Measurements from ENCODE around the gene THSD4. TPM values are rescaled to one million over a fixed set of nuclear protein-coding genes. Genes with fewer than 3 reads are reported as not detected.
"Not testable (repeated sequence)": the region's sequence is repeated elsewhere in the genome, so short reads cannot be mapped to it uniquely, and the experiment has no call there.

Gene THSD4
- total and polyA plus RNA-seq, 8 donors: 15.7 to 43.3 (median 19.1) TPM

DNA sequence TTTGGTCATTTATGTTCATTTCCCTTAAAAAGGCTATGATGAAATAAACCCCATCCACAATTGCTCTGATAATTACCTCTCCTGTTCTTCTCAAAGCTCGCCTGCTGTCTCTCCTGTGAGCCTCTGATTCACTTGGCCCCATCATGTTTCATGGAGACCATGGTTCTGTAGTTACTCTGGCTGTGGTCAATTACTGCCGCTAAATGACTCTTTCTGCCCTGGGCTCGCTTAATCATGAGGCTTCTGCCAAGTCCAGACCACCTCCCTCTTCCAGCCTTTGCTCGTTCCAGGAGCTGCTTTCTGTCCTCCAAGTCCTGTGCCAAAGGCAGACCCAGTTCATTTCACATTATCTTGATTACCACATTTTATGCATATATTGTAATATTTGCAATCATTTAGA, 91.9 kb downstream of the THSD4 start:
- DNase-seq (no peak), ATAC-seq (no peak)
- TF ChIP-seq, protein P1, sequence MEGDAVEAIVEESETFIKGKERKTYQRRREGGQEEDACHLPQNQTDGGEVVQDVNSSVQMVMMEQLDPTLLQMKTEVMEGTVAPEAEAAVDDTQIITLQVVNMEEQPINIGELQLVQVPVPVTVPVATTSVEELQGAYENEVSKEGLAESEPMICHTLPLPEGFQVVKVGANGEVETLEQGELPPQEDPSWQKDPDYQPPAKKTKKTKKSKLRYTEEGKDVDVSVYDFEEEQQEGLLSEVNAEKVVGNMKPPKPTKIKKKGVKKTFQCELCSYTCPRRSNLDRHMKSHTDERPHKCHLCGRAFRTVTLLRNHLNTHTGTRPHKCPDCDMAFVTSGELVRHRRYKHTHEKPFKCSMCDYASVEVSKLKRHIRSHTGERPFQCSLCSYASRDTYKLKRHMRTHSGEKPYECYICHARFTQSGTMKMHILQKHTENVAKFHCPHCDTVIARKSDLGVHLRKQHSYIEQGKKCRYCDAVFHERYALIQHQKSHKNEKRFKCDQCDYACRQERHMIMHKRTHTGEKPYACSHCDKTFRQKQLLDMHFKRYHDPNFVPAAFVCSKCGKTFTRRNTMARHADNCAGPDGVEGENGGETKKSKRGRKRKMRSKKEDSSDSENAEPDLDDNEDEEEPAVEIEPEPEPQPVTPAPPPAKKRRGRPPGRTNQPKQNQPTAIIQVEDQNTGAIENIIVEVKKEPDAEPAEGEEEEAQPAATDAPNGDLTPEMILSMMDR (IDR thresholded peaks at IDR 0.05): no peak
- H3K36me3 ChIP-seq: no peaks in the 10 kb centered on the region
- H3K4me1 ChIP-seq: no peaks in the 10 kb centered on the region
- intact Hi-C loops (cut with DNase I): no loop called here
- H3K27ac ChIP-seq: no peak overlapping the region
- no peak overlapping the region for H3K4me3 ChIP-seq
- no peaks in the 10 kb centered on the region for H3K27me3 ChIP-seq
- no peaks in the 10 kb centered on the region for H3K9me3 ChIP-seq

DNA sequence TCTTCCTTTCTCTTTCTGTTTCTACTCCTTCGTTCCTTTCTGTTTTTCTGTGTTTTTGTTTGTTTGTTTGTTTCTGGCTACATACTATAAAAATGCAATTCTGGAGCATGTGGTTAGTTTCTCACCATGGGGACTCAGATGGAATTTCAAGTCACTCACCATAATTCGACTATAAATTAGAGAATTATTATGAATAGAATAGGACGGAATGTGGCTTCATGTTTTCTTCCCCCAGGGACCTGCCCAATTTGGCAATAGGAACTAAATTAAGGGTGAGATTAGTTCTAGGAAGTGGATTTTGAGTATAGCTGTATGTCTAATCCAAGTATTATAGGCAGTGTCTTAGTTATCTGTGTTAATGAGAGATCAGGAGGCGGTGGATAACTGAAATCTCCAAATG, 96.9 kb downstream of the THSD4 start:
- Histone ChIP-seq H3K4me3 (no peak overlapping the region), H3K9me3 (no peaks in the 10 kb centered on the region), H3K27ac (no peak overlapping the region), H3K4me1 (no peaks in the 10 kb centered on the region), H3K27me3 (peaks cover 0 to 8% of the 10 kb centered on the region in 2 donors), H3K36me3 (no peaks in the 10 kb centered on the region)
- intact Hi-C loops (cut with DNase I): no loop called here
- TF ChIP-seq, protein P1 (IDR thresholded peaks at IDR 0.05): no peak
- ATAC-seq: no peak
- no peak for DNase-seq

DNA sequence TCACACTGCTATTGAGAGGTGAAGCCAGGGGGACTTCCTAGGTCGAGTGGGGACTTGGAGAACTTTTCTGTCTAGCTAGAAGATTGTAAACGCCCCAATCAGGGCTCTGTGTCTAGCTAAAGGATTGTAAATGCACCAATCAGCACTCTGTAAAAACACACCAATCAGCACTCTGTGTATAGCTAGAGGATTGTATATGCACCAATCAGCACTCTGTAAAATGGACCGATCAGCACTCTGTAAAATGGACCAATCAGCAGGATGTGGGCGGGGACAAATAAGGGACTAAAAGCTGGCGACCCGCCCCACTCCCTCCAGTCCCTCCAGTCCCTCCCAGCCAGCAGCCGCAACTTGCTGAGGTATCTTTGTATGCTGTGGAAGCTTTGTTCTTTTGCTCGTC, 98.7 kb downstream of the THSD4 start:
- ATAC-seq; H3K4me1 ChIP-seq; DNase-seq; H3K9me3 ChIP-seq; H3K4me3 ChIP-seq; H3K27me3 ChIP-seq; H3K36me3 ChIP-seq; H3K27ac ChIP-seq; intact Hi-C loops (cut with DNase I): not testable (repeated sequence)

- no peak overlapping the region for H3K27ac ChIP-seq
- no peak overlapping the region for H3K4me3 ChIP-seq
- DNase-seq: peak in 1 of 4 donors; percentile 74
- no peaks in the 10 kb centered on the region for H3K9me3 ChIP-seq
- H3K36me3 ChIP-seq: no peaks in the 10 kb centered on the region
- no peak for ATAC-seq
- intact Hi-C loops (cut with DNase I): no loop called here
- TF ChIP-seq, protein P1 (IDR thresholded peaks at IDR 0.05): no peak
- H3K27me3 ChIP-seq: peaks cover 0 to 8% of the 10 kb centered on the region in 2 donors
- peaks cover 4 to 10% of the 10 kb centered on the region in 2 donors for H3K4me1 ChIP-seq
These were observed 100.0 kb downstream of the THSD4 start for GRCh38 chr15:71215126-71215894.

DNA sequence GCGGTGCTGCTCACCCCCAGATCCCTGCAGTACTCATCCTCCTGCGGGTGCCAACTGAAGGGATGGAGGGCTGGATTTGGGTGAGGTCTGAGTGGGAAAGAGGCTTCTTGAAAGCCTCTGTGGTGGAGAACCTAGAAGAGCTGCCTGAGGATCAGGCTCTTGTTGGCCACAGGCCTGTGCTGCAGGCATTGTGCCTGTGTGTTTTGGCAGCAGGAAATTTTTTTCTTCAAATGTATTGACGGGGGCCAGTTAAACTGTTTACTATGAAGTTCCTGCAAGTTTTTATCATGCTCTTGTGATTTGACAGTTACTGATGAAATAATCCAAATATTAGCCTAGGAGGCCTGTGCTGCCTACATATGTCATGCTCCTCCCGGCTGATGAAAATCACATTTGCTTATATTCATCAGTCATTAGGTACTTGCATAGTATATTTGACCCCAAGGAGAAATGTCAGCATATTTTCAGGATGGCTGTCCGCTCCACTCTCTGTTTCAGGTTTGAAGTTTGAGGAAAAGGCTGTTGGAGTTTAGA, 103.1 kb downstream of the THSD4 start:
- no peaks in the 10 kb centered on the region for H3K9me3 ChIP-seq
- H3K4me3 ChIP-seq: no peak overlapping the region
- H3K36me3 ChIP-seq: no peaks in the 10 kb centered on the region
- peaks cover 4 to 10% of the 10 kb centered on the region in 2 donors for H3K4me1 ChIP-seq
- H3K27me3 ChIP-seq: peaks cover 0 to 8% of the 10 kb centered on the region in 2 donors
- H3K27ac ChIP-seq: peak overlapping the region in 1 of 2 donors; percentile 37
- DNase-seq: peak in 1 of 4 donors; percentile 35
- TF ChIP-seq, protein P1 (IDR thresholded peaks at IDR 0.05): no peak
- intact Hi-C loops (cut with DNase I): no loop called here
- no peak for ATAC-seq
